BJ (cell line): ENCODE measurements around the gene CCDC178. TPM values are rescaled to one million over a fixed set of nuclear protein-coding genes. Genes with fewer than 3 reads are reported as not detected.

ENCODE experiments used
- CTCF ChIA-PET: fragments of 350-600 bp; formaldehyde crosslinking; extraction: SDS; loops from one replicate; lab custom pipeline; 2021; ENCODE audit warnings: antibody characterized with exemption, inconsistent platforms; lab: Yijun Ruan, JAX
- POLR2A ChIA-PET: fragments of 300-600 bp; sonication (Branson Sonifier 250); formaldehyde crosslinking; extraction: SDS; loops from one replicate; lab custom pipeline; 2021; ENCODE audit warnings: antibody characterized with exemption; lab: Charles Lee
- DNase-seq: peaks from one replicate; pipeline ENCODE4 v3.0.0-alpha.2; 2011; ENCODE audit warnings: low read depth
- H3K27me3 ChIP-seq: 2 replicates; pipeline ENCODE4 v1.6.0; 2011; ENCODE audit warnings: low read length; ENCODE audit not compliant: control insufficient read depth, insufficient read depth
- H3K36me3 ChIP-seq: 2 replicates; pipeline ENCODE4 v1.5.1; 2011; ENCODE audit warnings: low read length; ENCODE audit not compliant: control insufficient read depth, insufficient read depth
- H3K4me3 ChIP-seq: 2 replicates; pipeline ENCODE4 v1.5.1; 2011; ENCODE audit warnings: low read depth, mild to moderate bottlenecking, control low read depth, low read length
- CTCF ChIP-seq: IDR thresholded peaks from 2 replicates; pipeline ENCODE4 v1.5.1; 2011; ENCODE audit warnings: low read depth, mild to moderate bottlenecking, control low read depth, inconsistent platforms, low read length, moderate library complexity; ENCODE audit not compliant: insufficient read depth
- polyA minus RNA-seq: library from RNA; depleted of rRNA, polyadenylated mRNA; stranded (reverse); fragments of >200 nt; gene quantifications from 2 replicates; pipeline ENCODE4 v1.2.3, GENCODE V29; 2011; rRNA and poly(A)+ RNA removed
- polyA plus RNA-seq: library from polyadenylated mRNA; depleted of rRNA; stranded (reverse); fragments of >200 nt; gene quantifications from 2 replicates; pipeline ENCODE4 v1.2.3, GENCODE V29; 2011; rRNA removed

Gene CCDC178
- polyA plus RNA-seq (not detected in 2 replicates), polyA minus RNA-seq (not detected in 2 replicates)

- POLR2A ChIA-PET = no interaction called here
- CTCF ChIA-PET = no interaction called here
- no peak within 1 kb of the TSS for H3K4me3 ChIP-seq
- 0 out of 2 replicates have a peak, but pooled peaks have one; percentile 12 for TF ChIP-seq CTCF
- DNase-seq = no peak
- no peaks in the 10 kb centered on the region for H3K36me3 ChIP-seq
- no peaks in the 10 kb centered on the region for H3K27me3 ChIP-seq
These were observed at the start of gene CCDC178 for GRCh38 chr18:33440060-33441043. TSS of gene CCDC178 (minus strand) at chr18:33440721. CDS start at chr18:33412088, 28,633 bp downstream.

GRCh38 chr18:33483908-33484307, 43.4 kb upstream of the CCDC178 start:
- ChIA-PET CTCF (no interaction called here), POLR2A (no interaction called here)
- Histone ChIP-seq H3K27me3 (no peaks in the 10 kb centered on the region), H3K36me3 (no peaks in the 10 kb centered on the region), H3K4me3 (no peak overlapping the region)
- no peak for DNase-seq
- TF ChIP-seq CTCF = no peak

GRCh38 chr18:33472509-33472908, 32.0 kb upstream of the CCDC178 start:
- ChIA-PET CTCF (no interaction called here), POLR2A (no interaction called here)
- no peak for DNase-seq
- no peaks in the 10 kb centered on the region for H3K27me3 ChIP-seq
- TF ChIP-seq CTCF = no peak
- H3K36me3 ChIP-seq = no peaks in the 10 kb centered on the region
- H3K4me3 ChIP-seq = no peak overlapping the region

GRCh38 chr18:33470216-33470615, 29.7 kb upstream of the CCDC178 start:
- Histone ChIP-seq H3K4me3 (no peak overlapping the region), H3K27me3 (no peaks in the 10 kb centered on the region), H3K36me3 (no peaks in the 10 kb centered on the region)
- ChIA-PET POLR2A (no interaction called here), CTCF (no interaction called here)
- no peak for DNase-seq
- no peak for TF ChIP-seq CTCF

- Histone ChIP-seq H3K4me3 (no peak overlapping the region), H3K27me3 (no peaks in the 10 kb centered on the region), H3K36me3 (no peaks in the 10 kb centered on the region)
- no peak for DNase-seq
- no peak for TF ChIP-seq CTCF
- CTCF ChIA-PET = no interaction called here
- POLR2A ChIA-PET = no interaction called here
These were observed 29.2 kb upstream of the CCDC178 start for GRCh38 chr18:33469699-33470098.
